GM21786 (cell line): ENCODE data around the gene JARID2.

Experiments
- ATAC-seq: cut with Tn5 transposase; IDR thresholded peaks from one replicate; pipeline ENCODE4 v1.9.1; 2021; ENCODE audit not compliant: unreplicated experiment

Gene JARID2

GRCh38 chr6:15368873-15369272 lies 123.0 kb downstream of the JARID2 start:
- ATAC-seq: no peak

- no peak for ATAC-seq
Observed at GRCh38 chr6:15369838-15370237, 124.0 kb downstream of the JARID2 start.

GRCh38 chr6:15370733-15371671 lies 125.1 kb downstream of the JARID2 start:
- ATAC-seq: no peak

GRCh38 chr6:15372932-15373331 lies 127.1 kb downstream of the JARID2 start:
- ATAC-seq: no peak

- no peak for ATAC-seq
Observed at GRCh38 chr6:15374119-15374518, 128.2 kb downstream of the JARID2 start.

GRCh38 chr6:15375018-15375417 lies 129.1 kb downstream of the JARID2 start:
- no peak for ATAC-seq

- no peak for ATAC-seq
Observed at GRCh38 chr6:15375638-15376290, 129.9 kb downstream of the JARID2 start.

GRCh38 chr6:15376900-15377487 lies 131.1 kb downstream of the JARID2 start:
- ATAC-seq: no peak

- no peak for ATAC-seq
Observed at GRCh38 chr6:15378272-15378671, 132.4 kb downstream of the JARID2 start.

GRCh38 chr6:15378866-15379265 lies 133.0 kb downstream of the JARID2 start:
- ATAC-seq: no peak

- no peak for ATAC-seq
Observed at GRCh38 chr6:15380351-15380750, 134.5 kb downstream of the JARID2 start.

- no peak for ATAC-seq
Observed at GRCh38 chr6:15382089-15382488, 136.2 kb downstream of the JARID2 start.

- ATAC-seq: no peak
Observed at GRCh38 chr6:15382712-15383111, 136.8 kb downstream of the JARID2 start.

- ATAC-seq: peak; percentile 39
Observed at GRCh38 chr6:15384901-15385300, 139.0 kb downstream of the JARID2 start.

GRCh38 chr6:15385521-15385920 lies 139.7 kb downstream of the JARID2 start:
- ATAC-seq: no peak

- no peak for ATAC-seq
Observed at GRCh38 chr6:15386110-15386755, 140.4 kb downstream of the JARID2 start.

GRCh38 chr6:15386756-15387112 lies 140.9 kb downstream of the JARID2 start:
- no peak for ATAC-seq

- peak; percentile 44 for ATAC-seq
Observed at GRCh38 chr6:15387118-15387517, 141.2 kb downstream of the JARID2 start.

- no peak for ATAC-seq
Observed at GRCh38 chr6:15389084-15389764, 143.4 kb downstream of the JARID2 start.

- ATAC-seq: no peak
Observed at GRCh38 chr6:15389765-15390723, 144.2 kb downstream of the JARID2 start.
